ENCODE measurements around the gene VEGFB. TPM values are rescaled to one million over a fixed set of nuclear protein-coding genes. Genes with fewer than 3 reads are reported as not detected.

The VEGFB gene
- total RNA-seq, 1 donor from 2014 or later: 2.3 TPM

- Histone ChIP-seq H3K27ac (no peak overlapping the region), H3K4me1 (peaks cover 7% of the 10 kb centered on the region)
Observed at GRCh38 chr11:64264371-64264852, 30.0 kb downstream of the VEGFB start.

DNA sequence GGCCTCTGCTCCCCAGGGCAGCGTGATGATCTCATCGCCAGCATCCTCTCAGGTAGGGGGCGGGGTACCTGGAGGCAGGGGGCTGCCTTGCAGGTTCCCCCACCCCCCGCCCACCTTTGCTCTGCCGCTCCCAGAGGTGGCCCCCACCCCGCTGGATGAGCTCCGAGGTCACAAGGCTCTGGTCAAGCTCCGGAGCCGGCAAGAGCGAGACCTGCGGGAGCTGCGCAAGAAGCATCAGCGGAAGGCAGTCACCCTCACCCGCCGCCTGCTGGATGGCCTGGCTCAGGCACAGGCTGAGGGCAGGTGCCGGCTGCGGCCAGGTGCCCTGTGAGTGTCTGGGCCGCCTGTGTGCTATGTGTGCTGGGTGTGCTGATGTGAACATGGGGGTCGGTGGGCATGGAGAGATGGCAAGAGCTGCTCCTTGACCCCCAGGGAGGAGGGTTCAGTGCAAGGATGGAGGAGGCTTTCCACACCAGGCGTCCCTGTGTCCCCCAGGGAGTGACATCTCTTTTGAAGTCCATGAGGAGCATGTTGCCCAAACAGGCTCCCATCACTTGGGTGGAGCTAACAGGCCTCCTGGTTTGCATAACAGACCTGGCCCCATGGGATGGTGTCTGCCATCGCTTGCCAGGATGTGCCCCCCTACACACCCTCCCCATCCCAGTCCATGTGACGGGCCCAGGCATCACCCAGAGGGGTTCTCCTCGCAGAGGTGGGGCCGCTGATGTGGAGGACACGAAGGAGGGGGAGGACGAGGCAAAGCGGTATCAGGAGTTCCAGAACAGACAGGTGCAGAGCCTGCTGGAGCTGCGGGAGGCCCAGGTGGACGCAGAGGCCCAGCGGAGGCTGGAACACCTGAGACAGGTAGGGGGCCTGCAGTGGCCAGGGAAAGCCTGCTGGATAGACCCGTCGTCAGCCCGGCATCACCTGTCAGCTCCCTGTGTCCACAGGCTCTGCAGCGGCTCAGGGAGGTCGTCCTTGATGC lies 31.1 kb downstream of the VEGFB start:
- Histone ChIP-seq H3K27ac (no peak overlapping the region), H4K20me1 (ENCODE audit: low read depth) (peaks cover 4% of the 10 kb centered on the region), H3K27me3 (no peaks in the 10 kb centered on the region), H3K79me2 (ENCODE audit: low read depth) (no peaks in the 10 kb centered on the region), H3K4me2 (no peak overlapping the region), H3K4me3 (no peak overlapping the region), H3K36me3 (no peaks in the 10 kb centered on the region), H3K9me3 (ENCODE audit: low read depth) (no peaks in the 10 kb centered on the region), H3K9ac (no peak overlapping the region), H3K4me1 (peaks cover 7% of the 10 kb centered on the region), H3F3A (ENCODE audit: low read depth) (peaks cover 25% of the 10 kb centered on the region), H2AFZ (replicated peaks) (no peak overlapping the region)
- peaks cover 7% of the 10 kb centered on the region for H3K36me3 Mint-ChIP-seq
- no peaks in the 10 kb centered on the region for H3K9me3 Mint-ChIP-seq
- TF ChIP-seq EZH2phosphoT487 (IDR thresholded peaks at IDR 0.05) (no peak), CTCF (IDR thresholded peaks at IDR 0.05) (no peak), EZH2 (IDR thresholded peaks at IDR 0.05) (no peak)
- no peak overlapping the region for H3K27ac Mint-ChIP-seq
- H3K4me3 Mint-ChIP-seq: no peak overlapping the region
- DNase-seq (ENCODE audit: low spot score): no peak
- peaks cover 16% of the 10 kb centered on the region for H3K27me3 Mint-ChIP-seq (ENCODE audit: insufficient read depth, low read depth)
- peaks cover 21% of the 10 kb centered on the region for H3K4me1 Mint-ChIP-seq

More at GRCh38 chr11:64264371-64264852, 30.0 kb downstream of the VEGFB start:
- Mint-ChIP-seq H3K27me3 (ENCODE audit: insufficient read depth, low read depth) (peaks cover 13% of the 10 kb centered on the region), H3K9me3 (no peaks in the 10 kb centered on the region), H3K36me3 (peaks cover 16% of the 10 kb centered on the region), H3K27ac (no peak overlapping the region), H3K4me1 (peaks cover 17% of the 10 kb centered on the region), H3K4me3 (no peak overlapping the region)
- TF ChIP-seq EZH2phosphoT487 (IDR thresholded peaks at IDR 0.05) (no peak), EZH2 (IDR thresholded peaks at IDR 0.05) (no peak)
- H2AFZ ChIP-seq (replicated peaks): no peak overlapping the region
- no peak for DNase-seq (ENCODE audit: low spot score)
- H4K20me1 ChIP-seq (ENCODE audit: low read depth): peaks cover 4% of the 10 kb centered on the region
- H3F3A ChIP-seq (ENCODE audit: low read depth): peaks cover 17% of the 10 kb centered on the region
- H3K4me3 ChIP-seq: no peak overlapping the region
- no peaks in the 10 kb centered on the region for H3K27me3 ChIP-seq
- H3K36me3 ChIP-seq: no peaks in the 10 kb centered on the region
- H3K9me3 ChIP-seq (ENCODE audit: low read depth): no peaks in the 10 kb centered on the region
- no peaks in the 10 kb centered on the region for H3K79me2 ChIP-seq (ENCODE audit: low read depth)
- H3K9ac ChIP-seq: no peak overlapping the region
- no peak overlapping the region for H3K4me2 ChIP-seq

GRCh38 chr11:64266339-64266738 lies 32.0 kb downstream of the VEGFB start:
- H3K36me3 Mint-ChIP-seq: peaks cover 7% of the 10 kb centered on the region
- H3K9me3 Mint-ChIP-seq: no peaks in the 10 kb centered on the region
- no peak overlapping the region for H3K4me2 ChIP-seq
- no peaks in the 10 kb centered on the region for H3K9me3 ChIP-seq (ENCODE audit: low read depth)
- peaks cover 7% of the 10 kb centered on the region for H3K4me1 ChIP-seq
- no peak overlapping the region for H3K4me3 ChIP-seq
- no peak for DNase-seq (ENCODE audit: low spot score)
- H3K4me1 Mint-ChIP-seq: peaks cover 21% of the 10 kb centered on the region
- H2AFZ ChIP-seq (replicated peaks): no peak overlapping the region
- H3K27me3 Mint-ChIP-seq (ENCODE audit: insufficient read depth, low read depth): peaks cover 19% of the 10 kb centered on the region
- TF ChIP-seq CTCF (IDR thresholded peaks at IDR 0.05) (no peak), EZH2phosphoT487 (IDR thresholded peaks at IDR 0.05) (no peak), EZH2 (IDR thresholded peaks at IDR 0.05) (no peak)
- H3K36me3 ChIP-seq: no peaks in the 10 kb centered on the region
- H4K20me1 ChIP-seq (ENCODE audit: low read depth): peaks cover 4% of the 10 kb centered on the region
- peaks cover 28% of the 10 kb centered on the region for H3F3A ChIP-seq (ENCODE audit: low read depth)
- no peaks in the 10 kb centered on the region for H3K79me2 ChIP-seq (ENCODE audit: low read depth)
- H3K27me3 ChIP-seq: no peaks in the 10 kb centered on the region
- no peak overlapping the region for H3K27ac ChIP-seq
- peak overlapping the region; percentile 59 for H3K4me3 Mint-ChIP-seq
- no peak overlapping the region for H3K9ac ChIP-seq
- H3K27ac Mint-ChIP-seq: no peak overlapping the region
